ENCODE data around the gene GDPGP1. TPM values are rescaled to one million over a fixed set of nuclear protein-coding genes. Genes with fewer than 3 reads are reported as not detected.

GDPGP1 gene
- total and polyA plus RNA-seq, 10 of the 15 experiments (the other 5 are each of a cell fraction or from before 2014, with no cell fraction given): 0.68 to 8.9 (median 3.0) TPM

- TF ChIP-seq REST (IDR thresholded peaks at IDR 0.05; ENCODE audit: low read depth, low read length) (no peak), PML (IDR thresholded peaks at IDR 0.05; ENCODE audit: low read length) (no peak), WRNIP1 (IDR thresholded peaks at IDR 0.05; ENCODE audit: borderline replicate concordance, low read depth, low read length) (no peak), CHD1 (IDR thresholded peaks at IDR 0.05; ENCODE audit: low read depth, low read length) (no peak), ZNF384 (IDR thresholded peaks at IDR 0.05; ENCODE audit: borderline replicate concordance, low read depth, low read length) (no peak), BHLHE40 (IDR thresholded peaks at IDR 0.05; ENCODE audit: borderline replicate concordance in 1 of 2, low read depth in 2 of 2, low read length in 1 of 2) (no peak), USF2 (IDR thresholded peaks at IDR 0.05; ENCODE audit: borderline replicate concordance, low read depth, low read length) (no peak)
Measured at GRCh38 chr15:90222547-90222946, 11.5 kb upstream of the GDPGP1 start (continued).
